Panc1 (cell line): Measurements from ENCODE around the gene POLA1. TPM values are rescaled to one million over a fixed set of nuclear protein-coding genes. Genes with fewer than 3 reads are reported as not detected.

Source experiments
- ATAC-seq: fragments of 200-7000 bp; cut with Tn5 transposase; 2 replicates; pipeline ENCODE4 v1.9.1; 2020; ENCODE audit warnings: mild to moderate bottlenecking, moderate library complexity
- BruUV-seq: library from RNA; stranded (reverse); fragments of 400-500 nt; replicated peaks from 2 replicates; lab custom pipeline; 2021; lab: Mats Ljungman, UMichigan
- CTCF ChIA-PET: fragments of 300-600 bp; sonication (Branson Sonifier 250); formaldehyde crosslinking; loops from one replicate; lab custom pipeline; 2022; ENCODE audit warnings: antibody characterized with exemption; lab: Charles Lee
- POLR2A ChIA-PET: fragments of 300-600 bp; sonication (Branson Sonifier 250); formaldehyde crosslinking; loops from one replicate; lab custom pipeline; 2022; ENCODE audit warnings: antibody characterized with exemption; lab: Charles Lee
- DNase-seq: peaks from one replicate; pipeline ENCODE4 v3.0.0-alpha.2; 2010; ENCODE audit warnings: low read depth, low spot score
- H3K27ac ChIP-seq: 2 replicates; pipeline ENCODE4 v1.5.1; 2011; ENCODE audit warnings: mild to moderate bottlenecking, low read length, inconsistent platforms
- H3K27me3 ChIP-seq: fragments of 200-500 bp; sonication (Bioruptor generic); 2 replicates; pipeline ENCODE4 v1.6.0; 2014; ENCODE audit warnings: low read length, inconsistent platforms; ENCODE audit not compliant: control insufficient read depth, insufficient read depth
- H3K36me3 ChIP-seq: fragments of 200-500 bp; sonication (Bioruptor generic); 2 replicates; pipeline ENCODE4 v1.5.1; 2014; ENCODE audit warnings: inconsistent platforms, mild to moderate bottlenecking, low read length, moderate library complexity; ENCODE audit not compliant: control insufficient read depth, insufficient read depth
- H3K4me1 ChIP-seq: 2 replicates; pipeline ENCODE4 v1.5.1; 2011; ENCODE audit warnings: inconsistent platforms, mild to moderate bottlenecking, low read length, moderate library complexity; ENCODE audit not compliant: control insufficient read depth, insufficient read depth
- H3K4me3 ChIP-seq, 2 experiments: 2 replicates each; pipeline ENCODE4 v1.5.1; 2011 to 2012; ENCODE audit warnings: low read depth in 2 of 2, low read length in 2 of 2, mild to moderate bottlenecking in 2 of 2, inconsistent platforms in 1 of 2, moderate library complexity in 1 of 2
- H3K9me3 ChIP-seq: fragments of 200-500 bp; sonication (Bioruptor generic); 2 replicates; pipeline ENCODE4 v1.5.1; 2014; ENCODE audit warnings: low read depth, mild to moderate bottlenecking, inconsistent platforms, low read length, moderate library complexity; ENCODE audit not compliant: control insufficient read depth, insufficient read depth
- POLR2AphosphoS5 ChIP-seq: IDR thresholded peaks from 2 replicates; pipeline ENCODE4 v1.6.1; 2012; ENCODE audit warnings: mild to moderate bottlenecking, low read depth, low read length, moderate library complexity
- SIN3A ChIP-seq: IDR thresholded peaks from 2 replicates; pipeline ENCODE4 v1.6.1; 2012; ENCODE audit warnings: low read depth, mild to moderate bottlenecking, low read length, moderate library complexity, borderline replicate concordance; ENCODE audit not compliant: insufficient read depth
- TCF7L2 ChIP-seq: IDR thresholded peaks from 2 replicates; pipeline ENCODE4 v1.6.1; 2011; ENCODE audit warnings: mild to moderate bottlenecking, low read depth, low read length, inconsistent platforms
- in situ Hi-C: cut with HindIII; loops from 2 replicates; pipeline ENCODE4 v1.10.0; 2016; ENCODE audit warnings: low sequenced_read_pairs, low pct_unique_long_range_greater_than_20kb
- intact Hi-C: fragments of 100-400 bp; cut with micrococcal nuclease; formaldehyde crosslinking; loops from one replicate; pipeline ENCODE4 v1.10.0; 2022; ENCODE audit not compliant: unreplicated experiment
- total RNA-seq: library from RNA; stranded (reverse); gene quantifications from one replicate; pipeline ENCODE4 v1.2.1, GENCODE V29; 2021; ENCODE audit not compliant: unreplicated experiment
- TF ChIP-seq, protein P1 (sequence below): fragments of 450-650 bp; IDR thresholded peaks from 2 replicates; pipeline ENCODE4 v1.5.1; 2017; ENCODE audit warnings: mild to moderate bottlenecking
- TF ChIP-seq, protein P2 (sequence below), 2 experiments: IDR thresholded peaks; 2 replicates each; pipeline ENCODE4 v1.6.1; 2011 to 2012; ENCODE audit warnings: low read depth in 2 of 2, control low read depth in 1 of 2, low read length in 1 of 2, mild to moderate bottlenecking in 1 of 2, moderate library complexity in 1 of 2; ENCODE audit not compliant: insufficient read depth in 1 of 2

The POLA1 gene
- total RNA-seq, 1 experiment from 2014 or later, result 10.5 TPM

DNA sequence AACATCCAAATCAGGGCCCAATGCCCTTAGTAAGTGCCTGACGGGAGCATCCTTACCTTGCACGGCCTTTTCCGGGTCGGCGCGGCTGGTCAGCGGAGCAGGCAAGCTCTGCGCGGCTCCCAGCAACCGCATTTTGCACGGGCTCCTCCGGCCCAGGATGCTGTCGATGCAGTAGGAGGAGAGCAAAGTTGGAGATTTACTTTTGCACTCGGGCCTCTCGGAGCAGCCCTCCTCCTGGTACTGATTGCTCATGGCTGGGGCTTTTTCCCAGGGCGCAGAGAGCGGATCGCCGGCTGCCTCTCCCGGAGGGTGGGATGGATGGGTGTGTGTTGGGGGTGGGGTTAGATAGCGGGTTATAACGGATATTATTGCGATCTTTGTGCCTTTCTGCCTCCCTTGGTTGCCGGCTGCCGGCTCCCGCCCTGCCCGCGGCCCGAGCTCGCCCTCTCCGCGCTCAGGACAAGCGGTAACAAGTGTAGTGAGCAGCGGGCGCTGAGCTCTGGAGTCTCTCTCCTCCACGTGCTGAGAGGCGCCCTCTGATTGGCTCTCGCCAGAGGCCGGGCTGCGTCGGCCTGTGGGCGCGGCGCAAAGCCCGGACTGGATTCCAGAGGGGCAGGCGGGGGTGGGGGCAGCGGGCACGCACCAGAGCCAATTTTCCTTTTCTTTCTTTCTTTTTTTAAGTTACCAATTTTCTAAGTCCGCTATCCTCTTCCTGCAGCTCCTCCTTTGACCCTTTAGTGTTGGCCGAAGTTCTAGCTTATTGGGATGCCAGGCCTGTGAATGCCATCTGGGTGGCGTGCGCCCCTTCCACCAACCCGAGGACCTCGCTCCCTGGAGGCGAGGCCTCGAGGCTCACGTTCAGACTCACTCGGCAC is 322.0 kb downstream of the POLA1 start, which contains the start of gene ARX:
Gene ARX, minus strand, starts transcription at position 480 of the 875 bp plus-strand sequence. Its CDS starts 228 bp downstream, at position 252.
- intact Hi-C loops, result no loop called here
- Histone ChIP-seq H3K36me3 (no peaks in the 10 kb centered on the region), H3K9me3 (no peaks in the 10 kb centered on the region), H3K4me3 (no peak within 1 kb of the TSS), H3K27ac (no peak within 1 kb of the TSS), H3K4me1 (no peaks in the 10 kb centered on the region), H3K27me3 (peaks cover 13% of the 10 kb centered on the region)
- POLR2A ChIA-PET, result no interaction called here
- CTCF ChIA-PET, result no interaction called here
- no TSS peak for BruUV-seq
- TF ChIP-seq, protein P1, sequence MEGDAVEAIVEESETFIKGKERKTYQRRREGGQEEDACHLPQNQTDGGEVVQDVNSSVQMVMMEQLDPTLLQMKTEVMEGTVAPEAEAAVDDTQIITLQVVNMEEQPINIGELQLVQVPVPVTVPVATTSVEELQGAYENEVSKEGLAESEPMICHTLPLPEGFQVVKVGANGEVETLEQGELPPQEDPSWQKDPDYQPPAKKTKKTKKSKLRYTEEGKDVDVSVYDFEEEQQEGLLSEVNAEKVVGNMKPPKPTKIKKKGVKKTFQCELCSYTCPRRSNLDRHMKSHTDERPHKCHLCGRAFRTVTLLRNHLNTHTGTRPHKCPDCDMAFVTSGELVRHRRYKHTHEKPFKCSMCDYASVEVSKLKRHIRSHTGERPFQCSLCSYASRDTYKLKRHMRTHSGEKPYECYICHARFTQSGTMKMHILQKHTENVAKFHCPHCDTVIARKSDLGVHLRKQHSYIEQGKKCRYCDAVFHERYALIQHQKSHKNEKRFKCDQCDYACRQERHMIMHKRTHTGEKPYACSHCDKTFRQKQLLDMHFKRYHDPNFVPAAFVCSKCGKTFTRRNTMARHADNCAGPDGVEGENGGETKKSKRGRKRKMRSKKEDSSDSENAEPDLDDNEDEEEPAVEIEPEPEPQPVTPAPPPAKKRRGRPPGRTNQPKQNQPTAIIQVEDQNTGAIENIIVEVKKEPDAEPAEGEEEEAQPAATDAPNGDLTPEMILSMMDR, result no peak
- TF ChIP-seq TCF7L2 (no peak), SIN3A (no peak), POLR2AphosphoS5 (no peak)
- TF ChIP-seq, protein P2, sequence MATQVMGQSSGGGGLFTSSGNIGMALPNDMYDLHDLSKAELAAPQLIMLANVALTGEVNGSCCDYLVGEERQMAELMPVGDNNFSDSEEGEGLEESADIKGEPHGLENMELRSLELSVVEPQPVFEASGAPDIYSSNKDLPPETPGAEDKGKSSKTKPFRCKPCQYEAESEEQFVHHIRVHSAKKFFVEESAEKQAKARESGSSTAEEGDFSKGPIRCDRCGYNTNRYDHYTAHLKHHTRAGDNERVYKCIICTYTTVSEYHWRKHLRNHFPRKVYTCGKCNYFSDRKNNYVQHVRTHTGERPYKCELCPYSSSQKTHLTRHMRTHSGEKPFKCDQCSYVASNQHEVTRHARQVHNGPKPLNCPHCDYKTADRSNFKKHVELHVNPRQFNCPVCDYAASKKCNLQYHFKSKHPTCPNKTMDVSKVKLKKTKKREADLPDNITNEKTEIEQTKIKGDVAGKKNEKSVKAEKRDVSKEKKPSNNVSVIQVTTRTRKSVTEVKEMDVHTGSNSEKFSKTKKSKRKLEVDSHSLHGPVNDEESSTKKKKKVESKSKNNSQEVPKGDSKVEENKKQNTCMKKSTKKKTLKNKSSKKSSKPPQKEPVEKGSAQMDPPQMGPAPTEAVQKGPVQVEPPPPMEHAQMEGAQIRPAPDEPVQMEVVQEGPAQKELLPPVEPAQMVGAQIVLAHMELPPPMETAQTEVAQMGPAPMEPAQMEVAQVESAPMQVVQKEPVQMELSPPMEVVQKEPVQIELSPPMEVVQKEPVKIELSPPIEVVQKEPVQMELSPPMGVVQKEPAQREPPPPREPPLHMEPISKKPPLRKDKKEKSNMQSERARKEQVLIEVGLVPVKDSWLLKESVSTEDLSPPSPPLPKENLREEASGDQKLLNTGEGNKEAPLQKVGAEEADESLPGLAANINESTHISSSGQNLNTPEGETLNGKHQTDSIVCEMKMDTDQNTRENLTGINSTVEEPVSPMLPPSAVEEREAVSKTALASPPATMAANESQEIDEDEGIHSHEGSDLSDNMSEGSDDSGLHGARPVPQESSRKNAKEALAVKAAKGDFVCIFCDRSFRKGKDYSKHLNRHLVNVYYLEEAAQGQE (IDR thresholded peaks at IDR 0.05; ENCODE audit: insufficient read depth in 1 of 2, low read depth in 2 of 2, low read length in 1 of 2), result no peak
- peak; percentile 69 for ATAC-seq
- in situ Hi-C loops, result no loop called here
- no peak for DNase-seq

DNA sequence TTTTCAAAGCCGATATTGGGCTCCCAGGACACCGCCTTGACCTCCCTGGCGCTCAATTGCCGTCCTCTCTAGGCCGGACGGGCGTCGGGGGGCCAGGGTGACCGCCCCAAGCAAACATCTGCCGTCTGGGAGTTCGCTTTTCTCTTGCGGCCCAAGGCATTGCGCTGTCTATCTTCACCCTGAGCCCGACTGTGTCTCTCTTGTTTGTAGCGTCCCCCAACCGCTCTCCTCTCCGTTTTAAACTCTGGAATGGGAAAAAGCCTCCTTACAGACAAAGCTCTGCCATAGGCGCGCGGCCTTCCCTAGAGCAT is 322.6 kb downstream of the POLA1 start:
- DNase-seq, result no peak
- H3K27me3 ChIP-seq, result peaks cover 13% of the 10 kb centered on the region
- BruUV-seq, result no TSS peak
- no peaks in the 10 kb centered on the region for H3K9me3 ChIP-seq
- TF ChIP-seq TCF7L2, result no peak
- TF ChIP-seq, protein P1, result no peak
- H3K4me1 ChIP-seq, result no peaks in the 10 kb centered on the region
- H3K36me3 ChIP-seq, result no peaks in the 10 kb centered on the region
- ChIA-PET POLR2A (no interaction called here), CTCF (no interaction called here)
- no peak overlapping the region for H3K27ac ChIP-seq
- H3K4me3 ChIP-seq, result no peak overlapping the region
- in situ Hi-C loops, result no loop called here
- ATAC-seq, result no peak
- intact Hi-C loops, result no loop called here
